Neuronal stem cell (in vitro differentiated cells): ENCODE measurements around the gene TACC2.
A peak's percentile ranks its signal among the peaks of the same experiment; 100 is the strongest.

Experiments used
- DNase-seq: peaks from one replicate; pipeline ENCODE4 v3.0.0-alpha.2; 2013; ENCODE audit warnings: low spot score
- H2AFZ ChIP-seq: one replicate; pipeline ENCODE4 v1.6.1; 2013; ENCODE audit warnings: mild to moderate bottlenecking, low read length, inconsistent platforms
- H2AK5ac ChIP-seq: 2 replicates; pipeline ENCODE4 v1.6.1; 2013; ENCODE audit warnings: low read depth, mild to moderate bottlenecking, inconsistent platforms, low read length, moderate library complexity, mixed read lengths
- H2BK120ac ChIP-seq: 2 replicates; pipeline ENCODE4 v1.6.1; 2013; ENCODE audit warnings: low read depth, mild to moderate bottlenecking, inconsistent platforms, low read length, moderate library complexity, mixed read lengths
- H2BK12ac ChIP-seq: one replicate; pipeline ENCODE4 v1.6.1; 2013; ENCODE audit warnings: low read length, inconsistent platforms
- H2BK15ac ChIP-seq: 2 replicates; pipeline ENCODE4 v1.6.1; 2013; ENCODE audit warnings: mild to moderate bottlenecking, low read length, inconsistent platforms, mixed read lengths
- H2BK5ac ChIP-seq: one replicate; pipeline ENCODE4 v1.6.1; 2013; ENCODE audit warnings: inconsistent platforms, mild to moderate bottlenecking, low read length, moderate library complexity
- H3K14ac ChIP-seq: one replicate; pipeline ENCODE4 v1.6.1; 2013; ENCODE audit warnings: low read length, inconsistent platforms
- H3K18ac ChIP-seq: 2 replicates; pipeline ENCODE4 v1.6.1; 2013; ENCODE audit warnings: low read length, inconsistent platforms
- H3K23ac ChIP-seq: 2 replicates; pipeline ENCODE4 v1.6.1; 2013; ENCODE audit warnings: low read depth, mild to moderate bottlenecking, mixed read lengths, low read length, inconsistent platforms; ENCODE audit not compliant: poor library complexity
- H3K27ac ChIP-seq: replicated peaks from 3 replicates; pipeline ENCODE4 v1.5.1; 2013; ENCODE audit warnings: low read length, inconsistent platforms
- H3K27me3 ChIP-seq, 3 experiments: 2 replicates each; pipeline ENCODE4 v1.6.1; 2013; ENCODE audit warnings: low read length in 3 of 3, mild to moderate bottlenecking in 2 of 3, inconsistent platforms in 1 of 3, low read depth in 1 of 3, mixed read lengths in 1 of 3, moderate library complexity in 1 of 3; ENCODE audit not compliant: control insufficient read depth in 3 of 3, insufficient read depth in 3 of 3
- H3K36me3 ChIP-seq, 2 donors: replicated peaks in 1 of 2; 2 replicates each; pipeline ENCODE4 v1.6.1; 2013; ENCODE audit warnings: low read length in 2 of 2; ENCODE audit not compliant: control insufficient read depth in 2 of 2, insufficient read depth in 2 of 2
- H3K4ac ChIP-seq: 2 replicates; pipeline ENCODE4 v1.6.1; 2013; ENCODE audit warnings: inconsistent platforms, mild to moderate bottlenecking, low read length, moderate library complexity
- H3K4me1 ChIP-seq, 2 donors: 1 replicate in 1 of 2; 2 replicates in 1 of 2; pipeline ENCODE4 v1.6.1; 2013; ENCODE audit warnings: low read length in 2 of 2, low read depth in 1 of 2; ENCODE audit not compliant: control insufficient read depth in 2 of 2, insufficient read depth in 1 of 2
- H3K4me2 ChIP-seq: one replicate; pipeline ENCODE4 v1.6.1; 2013; ENCODE audit warnings: mild to moderate bottlenecking, low read length, inconsistent platforms; ENCODE audit not compliant: insufficient read depth, poor library complexity, severe bottlenecking
- H3K4me3 ChIP-seq, 2 donors: 2 replicates each; pipeline ENCODE4 v1.5.1; 2013; ENCODE audit warnings: low read length in 2 of 2, mild to moderate bottlenecking in 2 of 2, inconsistent platforms in 1 of 2, moderate library complexity in 1 of 2
- H3K79me1 ChIP-seq: one replicate; pipeline ENCODE4 v1.6.1; 2013; ENCODE audit warnings: low read depth, mild to moderate bottlenecking, inconsistent platforms, low read length, moderate library complexity
- H3K9ac ChIP-seq: one replicate; pipeline ENCODE4 v1.6.1; 2013; ENCODE audit warnings: mild to moderate bottlenecking, low read depth, low read length, inconsistent platforms; ENCODE audit not compliant: poor library complexity
- H3K9me3 ChIP-seq, 2 donors: replicated peaks in 1 of 2; 2 replicates each; pipeline versions ENCODE3 to v1.6.1; 2013; ENCODE audit warnings: low read length in 2 of 2, mild to moderate bottlenecking in 2 of 2, inconsistent platforms in 1 of 2, low read depth in 1 of 2, mixed read lengths in 1 of 2, moderate library complexity in 1 of 2; ENCODE audit not compliant: control insufficient read depth in 2 of 2, insufficient read depth in 1 of 2
- H4K8ac ChIP-seq: one replicate; pipeline ENCODE4 v1.6.1; 2013; ENCODE audit warnings: low read depth, mild to moderate bottlenecking, inconsistent platforms, low read length, moderate library complexity
- H4K91ac ChIP-seq: one replicate; pipeline ENCODE4 v1.6.1; 2013; ENCODE audit warnings: low read length, low read depth, mild to moderate bottlenecking, inconsistent platforms; ENCODE audit not compliant: poor library complexity
- WGBS, 2 donors: extraction: QIAGEN DNeasy Blood & Tissue Kit; methylation state at CpG; one replicate each; pipeline ENCODE4 v1.1.7; 2013; ENCODE audit warnings: missing lambda C conversion rate in 2 of 2, mixed read lengths in 1 of 2; ENCODE audit not compliant: insufficient read length in 2 of 2, insufficient replicate concordance in 1 of 2; ENCODE audit errors: extremely low coverage in 2 of 2; 5-methylcytosine and 5-hydroxymethylcytosine counted together

Gene TACC2

DNA sequence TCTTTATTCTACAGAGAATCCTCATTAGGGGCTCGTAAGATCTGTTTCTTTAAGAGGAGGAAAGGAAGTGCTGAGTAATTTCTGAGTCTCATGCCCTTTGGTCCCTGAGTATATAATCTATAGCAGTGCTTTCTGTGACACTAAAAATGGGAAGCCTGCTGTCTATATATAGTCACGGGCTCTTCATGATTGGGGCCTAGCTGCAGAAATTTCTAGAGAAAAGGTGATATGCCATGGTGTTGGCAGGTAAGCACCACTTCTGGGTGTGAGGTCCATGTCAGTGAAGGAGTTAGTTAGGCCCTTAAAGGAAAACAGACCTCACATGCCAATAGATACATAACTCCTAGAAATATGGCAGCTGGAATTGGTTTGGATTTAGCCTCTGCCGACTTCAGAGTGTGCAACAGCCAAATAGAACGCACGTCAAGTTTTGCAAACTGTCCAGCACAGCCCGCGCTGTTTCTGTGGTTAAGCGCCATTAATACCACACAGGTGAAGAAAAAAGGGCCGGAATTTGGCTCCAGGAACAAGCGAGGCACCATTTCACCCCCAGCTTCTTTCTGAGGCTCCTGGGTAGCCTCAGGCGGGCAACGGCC is 123.2 kb downstream of the TACC2 start:
- no peak overlapping the region for H4K91ac ChIP-seq
- no peak overlapping the region for H3K4ac ChIP-seq
- H3K36me3 ChIP-seq: no peaks in the 10 kb centered on the region
- WGBS, 2 donors: no CpG with 5 or more reads among the region's 12 CpGs
- H3K27ac ChIP-seq: no peak overlapping the region
- H3K9me3 ChIP-seq: no peaks in the 10 kb centered on the region
- H3K23ac ChIP-seq: no peak overlapping the region
- H3K4me3 ChIP-seq: peak overlapping the region; percentile 72 to 85
- no peak overlapping the region for H2AK5ac ChIP-seq
- H3K27me3 ChIP-seq: peaks cover 0 to 8% (median 0%) of the 10 kb centered on the region in 3 experiments
- H3K9ac ChIP-seq: no peak overlapping the region
- peaks cover 5 to 14% of the 10 kb centered on the region in 2 donors for H3K4me1 ChIP-seq
- no peak overlapping the region for H4K8ac ChIP-seq
- peak overlapping the region; percentile 97 for H3K4me2 ChIP-seq
- no peaks in the 10 kb centered on the region for H3K79me1 ChIP-seq
- H3K18ac ChIP-seq: no peak overlapping the region
- H2BK15ac ChIP-seq: no peak overlapping the region
- H2BK5ac ChIP-seq: no peak overlapping the region
- no peak overlapping the region for H2BK120ac ChIP-seq
- no peak overlapping the region for H3K14ac ChIP-seq
- no peak for DNase-seq
- no peak overlapping the region for H2BK12ac ChIP-seq
- H2AFZ ChIP-seq: peak overlapping the region; percentile 97

DNA sequence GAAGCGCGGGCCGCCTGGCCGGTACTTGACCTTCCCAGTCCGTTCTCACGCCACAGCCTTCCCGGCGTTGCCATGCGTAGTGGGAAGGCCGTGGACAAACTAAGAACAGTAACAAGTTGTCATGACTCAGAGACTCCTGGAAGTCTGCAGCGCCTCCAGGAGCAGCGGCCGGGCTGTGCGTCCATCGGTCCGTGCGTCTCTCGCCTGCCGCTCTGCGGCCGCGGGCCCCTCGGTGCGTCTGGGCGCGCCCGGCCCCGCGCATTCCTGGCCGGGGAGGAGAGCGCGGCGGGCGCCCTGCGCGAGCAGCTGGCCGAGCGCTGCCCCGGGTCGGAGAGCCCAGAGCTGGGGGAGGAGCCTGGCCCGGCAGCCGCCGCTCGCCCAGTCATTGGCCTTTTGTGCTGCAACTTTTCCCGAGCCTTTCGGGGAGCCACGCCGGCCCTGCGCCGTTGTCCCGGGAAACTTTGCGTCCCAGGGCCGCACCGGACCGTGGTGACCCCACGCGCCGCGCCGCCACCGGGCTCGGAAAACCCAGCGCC is 123.7 kb downstream of the TACC2 start:
- H3K79me1 ChIP-seq: no peaks in the 10 kb centered on the region
- no peak overlapping the region for H2BK120ac ChIP-seq
- peak overlapping the region; percentile 72 to 85 for H3K4me3 ChIP-seq
- peak overlapping the region; percentile 97 for H2AFZ ChIP-seq
- no peak overlapping the region for H2BK15ac ChIP-seq
- WGBS, 2 donors: no CpG with 5 or more reads among the region's 63 CpGs
- no peak overlapping the region for H3K27ac ChIP-seq
- DNase-seq: peak; percentile 70
- no peak overlapping the region for H2AK5ac ChIP-seq
- H3K36me3 ChIP-seq: no peaks in the 10 kb centered on the region
- peak overlapping the region; percentile 97 for H3K4me2 ChIP-seq
- H3K9ac ChIP-seq: peak overlapping the region; percentile 52
- peak overlapping the region; percentile 57 for H3K23ac ChIP-seq
- H3K4me1 ChIP-seq: peaks cover 5 to 14% of the 10 kb centered on the region in 2 donors
- H2BK12ac ChIP-seq: no peak overlapping the region
- H4K8ac ChIP-seq: no peak overlapping the region
- no peaks in the 10 kb centered on the region for H3K9me3 ChIP-seq
- H4K91ac ChIP-seq: no peak overlapping the region
- H3K4ac ChIP-seq: no peak overlapping the region
- peaks cover 0 to 8% (median 0%) of the 10 kb centered on the region in 3 experiments for H3K27me3 ChIP-seq
- H2BK5ac ChIP-seq: no peak overlapping the region
- peak overlapping the region; percentile 97 for H3K18ac ChIP-seq
- no peak overlapping the region for H3K14ac ChIP-seq

DNA sequence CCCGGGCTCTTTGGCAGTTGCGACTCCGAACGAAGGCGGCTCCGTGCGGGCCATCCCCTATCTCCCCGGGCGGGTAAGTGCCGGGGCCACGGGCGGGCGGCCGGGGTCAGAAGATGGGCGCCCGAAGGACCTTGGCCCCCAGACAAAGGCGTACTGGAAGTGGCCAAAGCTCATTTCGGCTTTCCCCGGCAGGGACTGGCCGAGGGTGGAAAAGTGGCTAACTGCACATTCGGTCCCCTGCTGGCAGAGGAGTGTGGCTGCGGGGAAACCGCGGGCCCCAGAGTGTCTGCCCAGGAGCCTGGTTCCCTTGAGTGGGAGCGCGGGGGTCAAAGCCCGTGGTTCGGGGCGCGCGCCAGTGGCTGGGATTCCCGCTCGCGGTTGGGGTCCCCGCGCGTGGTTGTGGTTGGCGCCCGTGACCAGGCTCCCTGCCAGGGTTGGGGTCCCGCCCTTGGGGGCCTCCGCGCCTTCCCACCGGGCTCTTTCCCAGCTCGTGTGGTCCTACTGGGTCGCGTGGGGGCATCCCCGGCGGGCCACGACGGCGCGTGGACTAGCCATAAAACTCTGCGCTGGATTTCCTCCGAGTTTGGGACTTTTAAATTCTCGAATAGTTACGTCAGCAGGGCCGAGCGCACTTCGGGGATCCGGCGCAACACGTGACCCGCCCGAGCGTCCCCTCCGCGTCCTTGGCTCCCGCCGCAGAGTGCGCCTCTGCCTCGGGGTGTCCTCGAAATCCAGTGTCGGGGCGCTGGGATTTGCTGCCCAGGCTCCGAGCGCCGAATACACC is 124.4 kb downstream of the TACC2 start:
- peak overlapping the region; percentile 97 for H3K4me2 ChIP-seq
- peak overlapping the region; percentile 97 for H3K18ac ChIP-seq

More for the DNA sequence above, 124.4 kb downstream of the TACC2 start:
- Histone ChIP-seq H2BK120ac (no peak overlapping the region), H3K36me3 (no peaks in the 10 kb centered on the region), H3K4me1 (peaks cover 5 to 14% of the 10 kb centered on the region in 2 donors), H2AFZ (peak overlapping the region; percentile 97), H4K91ac (no peak overlapping the region), H3K4ac (no peak overlapping the region), H3K9ac (peak overlapping the region; percentile 72), H3K79me1 (no peaks in the 10 kb centered on the region), H2BK15ac (no peak overlapping the region), H3K14ac (no peak overlapping the region), H2AK5ac (no peak overlapping the region), H3K27ac (no peak overlapping the region), H2BK5ac (no peak overlapping the region), H3K4me3 (peak overlapping the region; percentile 72 to 85), H3K9me3 (no peaks in the 10 kb centered on the region), H4K8ac (no peak overlapping the region), H3K23ac (peak overlapping the region; percentile 57), H3K27me3 (peaks cover 0 to 8% (median 0%) of the 10 kb centered on the region in 3 experiments), H2BK12ac (no peak overlapping the region)
- peak; percentile 15 for DNase-seq
- no CpG with 5 or more reads among the region's 77 CpGs for WGBS, 2 donors
